ENCODE results near the gene CYP2U1. TPM values are rescaled to one million over a fixed set of nuclear protein-coding genes. Genes with fewer than 3 reads are reported as not detected.

The CYP2U1 gene
- total and polyA plus RNA-seq, 9 of the 15 experiments (the other 6 are each of a cell fraction or from before 2014, with no cell fraction given), result 0.03 to 0.15 (median 0.07) TPM

DNA sequence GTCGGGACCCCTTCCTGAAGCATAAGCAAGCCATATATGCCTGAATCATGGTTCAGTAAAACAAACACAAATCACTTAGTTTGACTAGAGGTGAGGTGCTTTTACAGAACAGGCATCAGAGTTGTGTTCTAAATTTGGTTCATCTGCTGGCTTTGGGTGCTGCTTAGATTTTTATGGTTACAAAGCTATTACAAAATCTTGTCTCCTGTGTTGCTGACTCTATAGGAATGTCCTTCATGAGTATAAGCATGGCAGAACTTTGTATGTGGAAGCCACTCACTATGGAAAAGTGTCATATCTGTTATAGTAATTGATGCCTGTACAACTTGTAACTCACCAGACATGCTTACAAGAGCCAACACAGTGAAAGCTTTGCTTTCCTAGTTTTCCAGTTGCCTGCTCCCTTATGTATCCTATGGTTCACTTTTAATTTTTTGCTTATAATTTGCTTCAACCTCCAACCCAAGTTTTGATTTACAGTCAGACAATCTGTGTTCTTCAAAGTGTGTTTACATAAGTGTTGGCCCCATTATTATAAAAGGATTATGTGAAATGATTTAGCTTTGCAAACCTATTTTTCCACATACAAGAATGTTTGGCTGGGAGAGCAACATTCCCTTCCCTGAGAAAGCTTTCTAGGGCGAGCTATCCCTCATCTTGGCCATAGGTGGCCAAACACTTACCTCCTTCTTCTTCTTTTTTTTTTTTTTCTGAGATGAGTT lies 30.0 kb upstream of the CYP2U1 start:
- ChIA-PET CTCF (ENCODE audit: low intra/inter-chr PET ratio) (no interaction called here), POLR2A (no interaction called here)
- no peaks in the 10 kb centered on the region for H3K36me3 ChIP-seq (ENCODE audit: control insufficient read depth, insufficient read depth, low read length)
- H3K4me3 ChIP-seq, result no peak overlapping the region
- H3K27ac ChIP-seq (ENCODE audit: extremely low read depth, low read depth, low read length), result no peak overlapping the region
- FAIRE-seq, result no peak
- intact Hi-C loops (cut with micrococcal nuclease), result no loop called here
- no peaks in the 10 kb centered on the region for H3K27me3 ChIP-seq (ENCODE audit: control insufficient read depth in 2 of 2, insufficient read depth in 2 of 2, low read length in 2 of 2)
- H3K9me1 ChIP-seq (ENCODE audit: control insufficient read depth, insufficient read depth, low read length), result no peaks in the 10 kb centered on the region
- in situ Hi-C loops (cut with MboI), result loop anchor here (25.0 kb wide), 1 partner anchor 139 kb away; no protein-coding TSS in a partner anchor
- no peaks in the 10 kb centered on the region for H3K79me2 ChIP-seq (ENCODE audit: control insufficient read depth, insufficient read depth, low read length)
- ATAC-seq, result no peak
- no peak overlapping the region for H3K9ac ChIP-seq (ENCODE audit: insufficient read depth in 1 of 2, low read depth in 2 of 2, low read length in 2 of 2)
- TF ChIP-seq, protein P1, sequence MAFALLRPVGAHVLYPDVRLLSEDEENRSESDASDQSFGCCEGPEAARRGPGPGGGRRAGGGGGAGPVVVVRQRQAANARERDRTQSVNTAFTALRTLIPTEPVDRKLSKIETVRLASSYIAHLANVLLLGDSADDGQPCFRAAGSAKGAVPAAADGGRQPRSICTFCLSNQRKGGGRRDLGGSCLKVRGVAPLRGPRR (CRISPR knock-in tag; IDR thresholded peaks at IDR 0.05), result no peak
- TF ChIP-seq BHLHE40 (IDR thresholded peaks at IDR 0.05; ENCODE audit: low read length) (no peak), MCM2 (IDR thresholded peaks at IDR 0.05; ENCODE audit: low read depth) (no peak), ZFP30 (CRISPR knock-in tag; IDR thresholded peaks at IDR 0.05; ENCODE audit: borderline replicate concordance) (no peak), SMAD1 (IDR thresholded peaks at IDR 0.05; ENCODE audit: low read depth, low read length, partially characterized antibody) (no peak), RNF2 (IDR thresholded peaks at IDR 0.05) (no peak), RFX7 (CRISPR knock-in tag; IDR thresholded peaks at IDR 0.05) (no peak), BDP1 (IDR thresholded peaks at IDR 0.05; ENCODE audit: insufficient read depth, insufficient read length) (no peak), RAD21 (CRISPR knock-in tag; conservative IDR thresholded peaks at IDR 0.05 in 1 of 2, IDR thresholded peaks at IDR 0.05 in 1 of 2) (no peak), ZNF57 (CRISPR knock-in tag; IDR thresholded peaks at IDR 0.05) (no peak), DPF2 (IDR thresholded peaks at IDR 0.05) (no peak), HMGN3 (IDR thresholded peaks at IDR 0.05; ENCODE audit: borderline replicate concordance, extremely low read depth, insufficient read length, low read depth, low read length) (no peak)
- TF ChIP-seq, protein P2, sequence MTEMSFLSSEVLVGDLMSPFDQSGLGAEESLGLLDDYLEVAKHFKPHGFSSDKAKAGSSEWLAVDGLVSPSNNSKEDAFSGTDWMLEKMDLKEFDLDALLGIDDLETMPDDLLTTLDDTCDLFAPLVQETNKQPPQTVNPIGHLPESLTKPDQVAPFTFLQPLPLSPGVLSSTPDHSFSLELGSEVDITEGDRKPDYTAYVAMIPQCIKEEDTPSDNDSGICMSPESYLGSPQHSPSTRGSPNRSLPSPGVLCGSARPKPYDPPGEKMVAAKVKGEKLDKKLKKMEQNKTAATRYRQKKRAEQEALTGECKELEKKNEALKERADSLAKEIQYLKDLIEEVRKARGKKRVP (CRISPR knock-in tag; IDR thresholded peaks at IDR 0.05), result no peak
- TF ChIP-seq, protein P3, sequence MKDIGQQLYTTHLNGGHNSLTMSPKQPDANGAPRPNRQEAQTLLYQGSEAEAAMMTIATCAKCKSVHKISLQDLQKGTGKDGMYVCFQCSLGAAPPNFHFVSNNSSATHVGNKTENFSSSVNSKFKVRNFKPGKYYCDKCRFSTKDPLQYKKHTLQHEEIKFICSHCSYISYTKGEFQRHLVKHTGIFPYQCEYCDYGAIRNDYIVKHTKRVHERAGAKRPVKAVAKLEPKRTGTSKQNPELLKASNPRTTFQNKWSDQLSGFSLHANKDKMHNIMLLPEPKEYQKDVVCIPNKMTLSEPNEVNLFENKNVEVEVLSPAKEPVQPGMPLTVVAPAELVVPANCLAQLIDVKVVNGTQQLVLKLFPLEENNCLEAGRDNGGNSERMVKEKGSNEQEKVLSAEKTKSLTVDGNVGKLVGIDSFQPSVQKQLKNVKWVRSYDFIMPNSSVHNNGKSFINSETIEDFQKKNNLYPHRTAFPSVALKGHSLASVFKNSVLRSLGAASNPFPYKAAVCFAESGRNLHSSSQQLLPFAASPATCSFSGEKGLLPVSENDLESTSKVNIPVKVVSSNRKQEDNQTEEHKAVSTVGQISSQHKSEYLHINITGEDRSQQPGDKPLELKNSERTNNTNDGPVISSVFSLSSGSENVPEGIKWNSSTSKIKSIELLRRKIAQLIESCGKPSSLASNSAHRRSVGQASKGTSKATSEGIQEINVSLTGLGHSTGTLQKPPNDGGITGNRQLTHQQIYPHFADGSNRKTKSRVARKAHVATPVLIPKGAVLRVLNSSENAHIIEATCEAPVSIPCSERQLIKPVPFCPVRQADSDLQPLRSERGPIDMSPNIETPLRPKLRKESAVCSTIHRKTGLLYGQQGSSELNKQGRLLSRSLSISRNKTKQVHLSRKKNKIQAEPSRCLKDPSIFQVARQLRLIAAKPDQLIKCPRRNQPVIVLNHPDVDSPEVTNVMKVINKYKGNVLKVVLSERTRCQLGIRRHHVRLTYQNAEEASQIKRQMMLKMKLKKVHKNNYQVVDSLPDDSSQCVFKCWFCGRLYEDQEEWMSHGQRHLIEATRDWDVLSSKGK (CRISPR knock-in tag; IDR thresholded peaks at IDR 0.05), result no peak
- TF ChIP-seq, protein P4, sequence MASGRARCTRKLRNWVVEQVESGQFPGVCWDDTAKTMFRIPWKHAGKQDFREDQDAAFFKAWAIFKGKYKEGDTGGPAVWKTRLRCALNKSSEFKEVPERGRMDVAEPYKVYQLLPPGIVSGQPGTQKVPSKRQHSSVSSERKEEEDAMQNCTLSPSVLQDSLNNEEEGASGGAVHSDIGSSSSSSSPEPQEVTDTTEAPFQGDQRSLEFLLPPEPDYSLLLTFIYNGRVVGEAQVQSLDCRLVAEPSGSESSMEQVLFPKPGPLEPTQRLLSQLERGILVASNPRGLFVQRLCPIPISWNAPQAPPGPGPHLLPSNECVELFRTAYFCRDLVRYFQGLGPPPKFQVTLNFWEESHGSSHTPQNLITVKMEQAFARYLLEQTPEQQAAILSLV (tag; IDR thresholded peaks at IDR 0.05), result no peak
- no peaks in the 10 kb centered on the region for H3K4me1 ChIP-seq (replicated peaks in 1 of 2; ENCODE audit: control insufficient read depth in 2 of 2, insufficient read depth in 2 of 2, low read length in 2 of 2)
- no TSS peak for BruUV-seq (replicated peaks)
- no peaks in the 10 kb centered on the region for H4K20me1 ChIP-seq (replicated peaks; ENCODE audit: control insufficient read depth, insufficient read depth, low read length)
- no peak overlapping the region for H2AFZ ChIP-seq (ENCODE audit: low read depth, low read length)
- H3K4me2 ChIP-seq (ENCODE audit: insufficient read depth, low read length), result no peak overlapping the region
- 0% methylated on average over 2 of the region's 2 CpGs for WGBS (ENCODE audit: insufficient coverage, low coverage, missing lambda C conversion rate)
- no peak for DNase-seq (ENCODE audit: extremely low read depth in 1 of 4, low spot score in 3 of 4)
- H3K9me3 ChIP-seq (replicated peaks; ENCODE audit: control insufficient read depth, insufficient read depth, low read depth, low read length), result no peaks in the 10 kb centered on the region
